A673 (cell line): ENCODE data around the gene MAN2B2.

Experiments
- EZH2 ChIP-seq: fragments of 200-600 bp; sonication (generic); IDR thresholded peaks from 2 replicates; pipeline ENCODE4 v1.6.1; 2017; ENCODE audit warnings: borderline replicate concordance, low read depth, mild to moderate bottlenecking, mixed read lengths, antibody characterized with exemption, low read length; ENCODE audit not compliant: poor library complexity, severe bottlenecking
- TF ChIP-seq, protein P1 (sequence below): fragments of 300-800, 200-600 bp; sonication (generic); conservative IDR thresholded peaks from 2 replicates; pipeline ENCODE4 v1.5.1; 2017; ENCODE audit warnings: low read depth, mild to moderate bottlenecking, antibody characterized with exemption, low read length, moderate library complexity, mixed read lengths

DNA sequence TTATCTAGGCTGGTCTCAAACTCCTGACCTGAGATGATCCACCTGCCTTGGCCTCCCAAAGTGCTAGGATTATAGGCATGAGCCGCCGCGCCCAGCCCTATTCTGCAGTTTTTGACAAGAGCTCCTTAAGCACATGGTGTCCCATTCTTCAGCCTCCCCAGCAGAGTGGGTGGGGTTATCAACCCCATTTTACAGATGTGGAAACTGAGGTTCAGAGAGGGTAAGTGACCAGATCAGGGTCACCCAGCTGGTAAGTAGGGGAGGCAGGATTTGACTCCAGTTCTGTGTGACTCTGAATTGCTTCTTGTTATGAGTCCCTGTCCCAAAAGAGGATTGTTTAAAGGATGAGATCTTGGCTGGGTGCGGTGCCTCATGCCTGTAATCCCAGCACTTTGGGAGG is 14.5 kb downstream of the MAN2B2 start:
- TF ChIP-seq, protein P1, sequence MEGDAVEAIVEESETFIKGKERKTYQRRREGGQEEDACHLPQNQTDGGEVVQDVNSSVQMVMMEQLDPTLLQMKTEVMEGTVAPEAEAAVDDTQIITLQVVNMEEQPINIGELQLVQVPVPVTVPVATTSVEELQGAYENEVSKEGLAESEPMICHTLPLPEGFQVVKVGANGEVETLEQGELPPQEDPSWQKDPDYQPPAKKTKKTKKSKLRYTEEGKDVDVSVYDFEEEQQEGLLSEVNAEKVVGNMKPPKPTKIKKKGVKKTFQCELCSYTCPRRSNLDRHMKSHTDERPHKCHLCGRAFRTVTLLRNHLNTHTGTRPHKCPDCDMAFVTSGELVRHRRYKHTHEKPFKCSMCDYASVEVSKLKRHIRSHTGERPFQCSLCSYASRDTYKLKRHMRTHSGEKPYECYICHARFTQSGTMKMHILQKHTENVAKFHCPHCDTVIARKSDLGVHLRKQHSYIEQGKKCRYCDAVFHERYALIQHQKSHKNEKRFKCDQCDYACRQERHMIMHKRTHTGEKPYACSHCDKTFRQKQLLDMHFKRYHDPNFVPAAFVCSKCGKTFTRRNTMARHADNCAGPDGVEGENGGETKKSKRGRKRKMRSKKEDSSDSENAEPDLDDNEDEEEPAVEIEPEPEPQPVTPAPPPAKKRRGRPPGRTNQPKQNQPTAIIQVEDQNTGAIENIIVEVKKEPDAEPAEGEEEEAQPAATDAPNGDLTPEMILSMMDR = no peak
- TF ChIP-seq EZH2 = no peak
